IPS DF 19.7 (cell line): ENCODE results near the gene CHD1L.
"Not testable (repeated sequence)": the region's sequence is repeated elsewhere in the genome, so short reads cannot be mapped to it uniquely, and the experiment has no call there.

Experiments used
- DNase-seq: peaks from one replicate; pipeline ENCODE4 v3.0.0-alpha.2; 2013; ENCODE audit warnings: low read depth, low spot score

CHD1L gene

DNA sequence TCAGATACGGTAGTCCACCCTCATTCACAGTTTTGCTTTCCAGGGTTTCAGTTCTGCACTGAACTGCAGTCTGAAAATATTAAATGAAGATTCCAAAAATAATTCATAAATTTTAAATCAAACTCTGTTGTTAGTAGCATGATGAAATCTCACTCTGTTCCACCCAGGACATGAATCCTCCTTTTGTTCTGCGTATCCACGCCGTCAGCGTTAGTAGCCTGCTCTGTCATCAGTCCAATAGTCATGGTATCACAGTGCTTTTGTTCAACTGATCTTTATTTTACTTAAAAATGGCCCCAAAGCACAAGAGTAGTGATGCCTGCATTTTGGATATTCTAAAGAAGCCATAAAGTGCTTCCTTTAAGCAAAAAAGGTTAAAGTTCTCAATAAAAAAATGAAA, 23.9 kb downstream of the CHD1L start:
- no peak for DNase-seq

DNA sequence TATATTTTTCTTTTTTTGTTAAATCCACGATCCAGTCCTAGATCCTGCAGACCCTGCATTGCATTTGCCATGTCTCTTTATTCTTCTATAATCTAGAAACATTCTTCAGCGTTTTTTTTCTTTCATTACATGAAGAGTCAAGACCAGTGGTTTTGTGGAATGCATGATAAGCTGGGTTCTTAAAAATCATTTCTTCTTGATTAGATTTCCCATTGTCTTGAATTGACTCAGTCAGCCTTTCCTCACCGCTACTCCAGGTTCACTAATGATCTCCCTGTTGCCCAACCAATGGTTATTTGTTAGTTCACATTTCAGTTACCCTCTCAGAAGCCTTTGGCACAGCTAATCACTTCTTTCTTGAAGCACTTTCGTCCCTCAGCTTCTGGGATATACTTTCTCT, 25.2 kb downstream of the CHD1L start:
- DNase-seq = no peak

DNA sequence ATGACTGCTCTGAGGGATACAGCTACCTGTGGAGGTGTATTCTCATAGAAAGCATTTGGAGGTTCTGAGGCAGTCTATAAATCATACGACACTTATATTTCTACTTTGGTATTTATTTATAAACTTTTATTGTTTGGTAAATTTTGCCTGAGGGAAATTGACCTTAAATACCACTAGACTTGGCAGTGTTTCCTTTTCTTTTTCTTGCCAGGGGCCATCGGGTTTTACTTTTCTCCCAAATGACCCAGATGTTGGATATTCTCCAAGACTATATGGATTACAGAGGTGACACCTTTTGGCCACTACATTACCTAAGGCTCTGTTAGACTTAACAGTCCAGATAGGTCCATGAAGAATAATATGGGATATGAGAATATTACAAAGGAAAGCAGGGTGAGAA, 28.2 kb downstream of the CHD1L start:
- no peak for DNase-seq

DNA sequence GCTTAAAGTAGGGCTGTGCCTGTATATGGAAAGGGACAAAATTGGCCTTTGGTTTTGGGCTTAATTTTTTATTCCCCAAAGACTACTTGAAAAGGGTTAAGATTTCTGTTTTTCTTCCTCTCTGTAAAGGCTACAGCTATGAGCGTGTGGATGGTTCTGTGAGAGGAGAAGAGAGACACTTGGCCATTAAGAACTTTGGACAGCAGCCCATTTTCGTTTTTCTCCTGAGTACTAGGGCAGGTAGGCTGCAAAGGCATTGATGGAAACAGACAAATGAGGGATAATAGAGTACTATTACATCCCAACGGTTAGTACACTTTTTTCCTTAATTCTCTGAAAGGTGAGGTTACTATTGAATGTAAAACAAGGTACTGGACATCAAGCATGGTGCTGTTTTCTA, 29.6 kb downstream of the CHD1L start:
- DNase-seq = no peak

DNA sequence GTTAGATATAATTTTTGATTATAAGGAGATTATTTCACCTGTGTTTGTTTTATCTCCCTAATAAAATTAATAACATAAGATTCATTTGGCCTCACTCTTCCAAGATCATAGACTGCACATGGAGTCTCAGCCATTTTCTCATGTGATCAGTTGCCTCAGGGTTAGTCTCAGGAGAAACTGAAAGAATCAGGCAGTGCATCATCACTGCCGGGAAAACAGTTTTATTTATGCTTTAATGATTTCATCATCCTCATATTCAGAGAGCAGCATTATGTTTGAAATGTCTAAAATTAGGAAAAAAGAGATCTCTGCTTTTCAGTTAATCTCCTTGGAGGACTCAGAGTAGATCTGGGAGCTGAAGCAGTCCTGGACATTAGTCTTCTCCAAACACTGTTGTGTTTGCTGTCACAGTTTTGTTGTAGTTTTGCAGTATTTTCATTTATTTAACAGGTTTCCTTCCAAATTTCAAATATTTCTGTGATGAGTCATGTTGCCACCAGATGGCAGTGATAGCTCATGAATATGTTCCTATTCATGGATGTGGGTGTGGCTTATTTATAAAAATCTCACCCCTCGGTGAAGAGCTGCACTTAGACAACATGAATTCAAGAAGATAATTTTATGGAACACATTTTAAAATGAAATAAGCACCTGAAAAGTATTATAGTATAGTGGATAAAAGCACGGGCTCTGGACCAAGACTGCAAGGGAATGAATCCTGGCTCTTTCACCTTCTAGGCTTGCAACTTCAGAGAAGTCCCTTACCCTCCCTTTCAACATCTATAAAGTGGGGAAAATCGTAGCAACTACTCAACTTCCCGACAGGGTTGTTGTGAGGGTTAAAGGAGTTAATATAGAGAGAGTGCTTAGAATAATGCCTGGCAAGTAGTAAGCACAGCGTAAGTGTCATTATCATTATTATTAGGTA, 31.2 kb downstream of the CHD1L start:
- no peak for DNase-seq

DNA sequence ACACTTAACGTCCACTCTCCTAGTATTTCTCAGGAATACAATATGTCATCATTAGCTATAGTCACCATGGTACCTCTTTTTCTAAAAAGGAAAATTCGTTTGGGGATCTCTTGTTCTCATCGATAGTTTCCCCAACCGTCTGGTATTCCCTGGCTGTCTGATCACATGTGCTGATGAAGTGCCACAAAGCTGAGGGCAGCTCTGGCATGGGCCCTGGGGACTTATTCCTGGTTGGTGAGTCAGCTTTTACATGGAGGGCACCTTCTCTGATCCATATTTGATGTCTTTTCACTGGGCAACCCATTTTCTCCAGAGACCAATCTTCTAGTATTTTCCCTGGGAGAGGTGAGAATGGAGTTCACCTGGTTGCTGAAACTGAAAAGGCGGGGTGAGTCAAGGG, 39.5 kb downstream of the CHD1L start:
- no peak for DNase-seq

DNA sequence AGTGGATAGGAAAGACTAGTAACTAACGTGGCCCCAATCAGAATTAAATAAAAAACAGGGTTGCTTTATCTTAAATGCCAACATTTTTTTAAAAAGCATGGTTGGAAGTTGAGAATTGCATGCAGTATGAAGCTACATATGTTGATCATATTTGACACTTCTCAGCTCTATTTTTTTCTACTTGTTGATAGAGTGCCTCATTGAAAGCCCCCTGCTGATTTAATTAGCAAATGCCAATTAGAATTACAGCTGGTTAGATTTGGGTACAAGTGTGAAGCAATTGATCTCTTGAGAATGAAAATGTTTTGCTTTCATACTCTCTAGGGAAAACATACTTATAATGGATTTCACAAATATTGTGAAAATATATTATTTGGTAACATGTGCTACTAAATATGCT, 40.5 kb downstream of the CHD1L start:
- no peak for DNase-seq

DNA sequence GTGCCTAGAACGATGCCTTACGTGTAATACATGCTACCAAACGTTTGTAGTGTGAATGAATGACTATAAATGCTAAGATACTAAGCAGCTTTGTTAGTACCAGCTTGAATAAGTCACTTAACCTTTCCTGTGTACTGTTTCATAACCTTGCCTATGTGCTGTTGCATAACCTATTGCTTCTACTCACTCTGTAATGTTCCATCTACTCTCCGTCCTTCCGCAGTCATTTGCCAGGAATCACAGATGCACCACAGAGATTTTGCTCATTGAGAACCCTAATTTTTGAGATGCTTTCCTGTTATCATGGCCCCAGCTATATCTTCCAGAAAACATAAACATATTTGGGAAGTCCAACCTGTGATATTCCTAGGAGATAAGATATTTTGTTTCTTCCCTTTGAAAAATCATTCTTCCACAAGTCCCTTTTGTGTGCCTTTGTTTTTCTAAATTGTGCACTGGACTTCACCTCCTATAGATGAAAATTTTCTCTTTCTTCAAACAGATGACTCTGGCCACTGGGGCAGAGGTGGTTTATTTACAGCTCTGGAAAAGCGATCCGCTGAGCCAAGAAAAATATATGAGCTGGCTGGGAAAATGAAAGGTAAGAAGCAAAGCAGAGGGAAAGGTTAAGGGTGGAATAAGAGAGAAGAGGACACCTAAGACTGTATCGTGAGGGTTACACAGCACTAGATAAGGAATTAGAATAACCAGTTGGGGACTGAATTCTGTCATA, 44.8 kb downstream of the CHD1L start:
- DNase-seq = no peak

DNA sequence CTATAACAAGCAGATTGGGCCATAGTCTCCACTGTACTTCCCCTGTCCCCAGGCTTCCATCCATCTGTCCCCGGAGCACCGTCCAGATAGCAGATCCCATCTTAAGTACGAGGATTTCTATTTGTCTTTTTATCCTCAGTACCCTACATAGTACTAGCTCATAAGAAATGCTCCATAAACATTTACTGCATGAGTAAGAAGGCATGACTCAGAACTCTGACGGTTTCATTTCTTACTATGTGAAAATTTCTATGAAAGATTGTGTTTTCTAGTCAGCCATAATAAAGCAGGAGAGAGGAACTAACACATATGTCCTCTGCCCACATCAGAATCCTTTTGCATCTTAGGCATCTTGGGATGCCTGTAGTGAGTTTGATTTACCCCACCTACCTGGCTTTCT, 49.5 kb downstream of the CHD1L start:
- no peak for DNase-seq

DNA sequence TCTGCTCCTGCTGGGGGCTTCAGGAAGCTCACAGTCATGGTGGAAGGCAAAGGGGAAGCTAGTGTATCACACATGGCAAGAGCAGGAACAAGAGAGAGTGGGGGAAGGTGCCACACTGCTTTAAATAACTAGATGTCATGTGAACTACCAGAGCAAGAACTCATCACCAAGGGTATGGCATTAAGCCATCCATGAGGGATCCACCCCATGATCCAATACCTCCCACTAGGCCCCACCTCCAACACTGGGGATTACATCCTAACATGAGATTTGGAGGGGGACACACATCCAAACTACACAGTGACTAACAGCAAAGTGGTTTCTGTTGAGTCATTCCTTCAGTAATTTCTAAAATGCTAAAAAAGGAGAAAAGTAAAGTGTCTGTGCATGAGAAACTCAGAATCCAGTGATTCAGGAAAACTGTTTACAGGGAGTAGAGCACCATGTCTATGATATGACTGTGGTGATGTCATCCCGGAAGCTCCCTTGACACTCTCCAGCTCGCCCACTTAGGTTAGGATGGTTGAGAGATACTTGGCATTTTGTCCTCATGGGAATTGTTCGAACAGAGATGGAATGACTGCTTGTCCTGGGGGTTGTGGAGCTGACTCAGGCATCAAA, 50.3 kb downstream of the CHD1L start:
- no peak for DNase-seq

DNA sequence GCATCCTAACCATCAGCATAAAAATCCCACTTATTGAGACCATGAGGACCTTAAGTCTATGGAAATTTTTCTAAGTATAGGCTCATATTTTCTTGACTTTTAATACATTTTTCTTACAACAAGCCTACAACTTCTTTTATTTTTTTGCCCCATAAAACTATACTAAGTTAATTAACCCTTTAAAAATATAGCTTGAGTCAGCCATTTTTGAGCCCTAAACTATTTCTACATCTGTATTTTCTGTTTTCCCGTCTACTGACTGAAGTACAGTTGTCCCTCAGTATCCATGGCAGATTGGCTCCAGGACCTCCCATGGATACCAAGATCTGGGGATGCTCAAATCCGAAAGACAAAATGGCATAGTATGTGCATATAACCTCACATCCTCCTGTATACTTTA, 55.0 kb downstream of the CHD1L start:
- no peak for DNase-seq

DNA sequence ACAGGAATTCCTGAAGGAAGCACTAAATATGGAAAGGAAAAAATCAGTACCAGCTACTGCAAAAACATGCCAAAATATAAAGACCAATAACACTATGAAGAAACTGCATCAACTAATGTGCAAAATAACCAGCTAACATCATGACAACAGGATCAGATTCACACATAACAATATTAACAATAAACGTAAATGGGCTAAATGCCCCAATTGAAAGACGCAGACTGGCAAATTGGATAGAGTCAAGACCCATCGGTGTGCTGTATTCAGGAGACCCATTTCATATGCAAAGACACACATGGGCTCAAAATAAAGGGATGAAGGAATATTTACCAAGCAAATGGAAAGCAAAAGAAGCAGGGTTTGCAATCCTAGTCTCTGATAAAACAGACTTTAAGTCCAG, 63.3 kb downstream of the CHD1L start:
- not testable (repeated sequence) for DNase-seq

DNA sequence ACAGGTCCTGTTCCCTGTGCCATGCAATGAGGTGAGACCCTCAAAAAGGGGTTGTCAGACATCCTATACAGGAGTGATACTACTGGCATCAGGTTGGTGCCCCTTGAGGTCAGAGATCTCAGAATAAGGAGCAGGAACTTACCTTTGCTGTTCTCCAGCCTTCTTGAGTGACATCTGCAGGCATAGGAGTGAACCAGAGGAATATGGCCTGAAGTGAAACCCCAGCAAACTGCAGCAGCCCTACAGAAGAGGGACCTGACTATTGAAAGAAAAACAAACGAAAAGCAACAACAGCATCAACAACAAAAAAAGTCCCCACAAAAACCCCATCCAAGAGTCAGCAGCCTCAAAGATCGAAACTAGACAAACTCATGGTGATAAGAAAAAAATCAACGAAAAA, 74.5 kb downstream of the CHD1L start:
- DNase-seq = no peak

DNA sequence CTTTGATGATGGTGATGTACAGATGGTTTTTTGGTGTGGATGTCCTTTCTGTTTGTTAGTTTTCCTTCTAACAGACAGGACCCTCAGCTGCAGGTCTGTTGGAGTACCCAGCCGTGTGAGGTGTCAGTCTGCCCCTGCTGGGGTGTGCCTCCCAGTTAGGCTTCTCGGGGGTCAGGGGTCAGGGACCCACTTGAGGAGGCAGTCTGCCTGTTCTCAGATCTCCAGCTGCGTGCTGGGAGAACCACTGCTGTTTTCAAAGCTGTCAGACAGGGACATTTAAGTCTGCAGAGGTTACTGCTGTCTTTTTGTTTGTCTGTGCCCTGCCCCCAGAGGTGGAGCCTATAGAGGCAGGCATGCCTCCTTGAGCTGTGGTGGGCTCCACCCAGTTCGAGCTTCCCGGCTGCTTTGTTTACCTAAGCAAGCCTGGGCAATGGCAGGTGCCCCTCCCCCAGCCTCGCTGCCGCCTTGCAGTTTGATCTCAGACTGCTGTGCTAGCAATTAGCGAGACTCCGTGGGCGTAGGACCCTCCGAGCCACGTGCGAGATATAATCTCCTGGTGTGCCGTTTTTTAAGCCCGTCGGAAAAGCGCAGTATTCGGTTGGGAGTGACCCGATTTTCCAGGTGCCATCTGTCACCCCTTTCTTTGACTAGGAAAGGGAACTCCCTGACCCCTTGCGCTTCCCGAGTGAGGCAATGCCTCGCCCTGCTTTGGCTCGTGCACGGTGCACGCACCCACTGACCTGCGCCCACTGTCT, 84.6 kb downstream of the CHD1L start:
- not testable (repeated sequence) for DNase-seq

DNA sequence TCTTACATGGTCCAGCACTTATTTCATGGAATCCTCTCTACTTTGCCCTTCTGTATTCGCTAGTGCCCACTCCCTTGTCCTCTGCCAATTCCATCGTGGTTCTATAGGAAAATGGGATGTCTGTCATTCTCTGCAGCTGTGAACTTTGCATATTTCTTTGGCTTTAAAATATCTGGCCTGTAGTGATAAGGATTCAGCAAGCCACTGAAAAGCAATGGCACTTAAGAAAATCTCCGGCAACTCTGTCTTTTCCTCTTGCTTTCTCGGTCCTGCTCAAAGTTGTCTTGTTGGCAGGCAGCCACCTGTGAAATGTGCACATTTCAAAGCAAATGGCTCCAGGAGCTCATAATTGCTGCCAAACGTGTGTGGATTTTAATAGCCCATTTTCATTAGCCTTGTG, 91.8 kb downstream of the CHD1L start:
- DNase-seq = no peak

DNA sequence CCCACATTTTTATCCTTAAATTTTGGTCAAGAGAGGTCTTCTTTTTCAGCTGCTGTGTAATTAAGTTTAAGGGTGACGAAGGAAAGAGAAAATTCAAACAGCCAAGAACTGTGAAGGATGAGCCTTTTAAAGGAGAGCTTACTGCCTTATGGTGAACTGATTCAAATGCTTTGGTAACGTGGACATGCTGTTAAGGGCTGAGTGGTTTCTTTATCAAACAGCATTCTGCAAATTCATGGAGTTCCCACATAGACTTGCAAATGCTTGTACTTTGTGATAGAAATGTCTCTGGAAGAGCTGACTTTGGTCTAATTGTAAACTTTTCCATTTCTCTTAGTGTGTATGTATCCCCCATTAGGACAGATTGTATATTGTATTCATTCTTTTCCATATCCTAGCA, 93.8 kb downstream of the CHD1L start:
- DNase-seq = peak; percentile 30

DNA sequence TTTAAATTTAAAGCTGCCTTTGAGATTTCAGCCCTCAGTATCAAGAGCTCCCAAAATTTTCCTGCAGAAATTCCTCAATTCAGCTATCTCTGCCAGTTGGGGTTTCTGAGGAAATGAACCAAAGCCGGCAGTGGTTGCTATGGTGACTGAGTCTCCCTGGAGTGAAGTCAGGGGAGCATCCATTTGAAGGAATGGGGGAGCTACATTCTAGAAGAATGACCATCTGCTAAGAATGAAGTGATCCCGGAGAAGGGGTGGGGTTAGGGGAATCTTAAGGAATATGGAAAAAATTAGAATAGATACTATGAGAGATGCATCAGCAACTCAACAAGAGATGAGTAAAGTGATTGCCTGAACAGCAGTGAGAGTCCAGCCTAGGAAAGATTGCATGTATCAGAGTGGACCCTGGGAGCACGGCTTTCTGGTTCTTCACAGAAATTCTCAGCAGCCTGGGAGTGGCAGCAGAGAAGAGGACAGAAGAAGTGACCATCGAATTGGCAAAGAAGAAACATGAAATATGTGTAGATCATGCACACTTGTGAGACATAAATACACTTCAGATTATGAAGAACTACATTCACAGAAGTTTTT, 94.7 kb downstream of the CHD1L start:
- peak; percentile 69 for DNase-seq

DNA sequence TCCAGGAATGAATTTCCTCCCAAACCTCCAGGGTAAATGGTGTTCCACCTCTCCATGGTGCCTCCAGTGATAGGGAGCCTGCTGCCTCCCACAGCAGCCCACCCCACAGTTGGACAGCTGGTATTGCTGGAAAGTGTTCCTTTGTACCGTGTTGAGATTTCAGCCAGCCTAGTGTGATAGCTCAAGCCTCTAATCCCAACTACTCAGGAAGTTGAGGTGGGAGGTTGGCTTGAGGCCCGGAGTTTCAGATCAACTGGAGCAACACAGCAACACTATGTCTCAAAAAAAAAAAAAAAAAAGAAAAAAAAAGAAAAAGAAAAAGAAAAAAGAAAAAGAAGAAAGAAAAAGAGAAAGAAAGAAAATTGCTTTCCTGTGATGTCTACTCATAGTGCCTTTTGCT, 96.1 kb downstream of the CHD1L start:
- DNase-seq = no peak

DNA sequence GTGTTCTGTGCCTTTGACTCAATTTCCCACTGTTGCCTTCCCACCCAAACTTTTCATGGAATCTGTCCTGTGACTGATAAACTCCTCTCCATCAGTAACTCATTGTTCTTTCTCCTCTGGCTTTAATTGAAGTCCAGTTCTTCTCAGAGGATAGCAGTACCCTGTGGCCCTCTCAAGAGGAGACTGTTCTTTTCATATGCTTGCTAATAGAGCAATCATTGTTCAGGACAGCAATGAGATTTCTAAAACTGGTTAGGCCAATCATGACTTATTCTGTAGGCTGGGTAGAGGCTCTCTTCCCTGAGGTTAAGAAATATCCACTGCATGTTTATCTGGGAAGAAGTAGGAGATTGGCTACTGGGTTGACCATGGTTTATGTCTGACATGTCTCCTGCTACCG, 98.8 kb downstream of the CHD1L start:
- no peak for DNase-seq
